Astrocyte of the cerebellum (primary cell): ENCODE data around the gene CHST6.
"Not testable (repeated sequence)": the region's sequence is repeated elsewhere in the genome, so short reads cannot be mapped to it uniquely, and the experiment has no call there.

Source experiments
- DNase-seq: peaks from one replicate; pipeline ENCODE4 v3.0.0-alpha.2; 2011; ENCODE audit warnings: low read depth
- H3K4me3 ChIP-seq: 2 replicates; pipeline ENCODE4 v1.5.1; 2011; ENCODE audit warnings: mild to moderate bottlenecking, low read depth, low read length, moderate library complexity
- CTCF ChIP-seq: IDR thresholded peaks from 2 replicates; pipeline ENCODE4 v1.5.1; 2012; ENCODE audit warnings: low read length, low read depth, moderate library complexity, mild to moderate bottlenecking; ENCODE audit errors: missing control alignments
- in situ Hi-C: cut with HindIII; loops from 2 replicates; pipeline ENCODE4 v1.10.0; 2017; ENCODE audit warnings: low sequenced_read_pairs

Gene CHST6

DNA sequence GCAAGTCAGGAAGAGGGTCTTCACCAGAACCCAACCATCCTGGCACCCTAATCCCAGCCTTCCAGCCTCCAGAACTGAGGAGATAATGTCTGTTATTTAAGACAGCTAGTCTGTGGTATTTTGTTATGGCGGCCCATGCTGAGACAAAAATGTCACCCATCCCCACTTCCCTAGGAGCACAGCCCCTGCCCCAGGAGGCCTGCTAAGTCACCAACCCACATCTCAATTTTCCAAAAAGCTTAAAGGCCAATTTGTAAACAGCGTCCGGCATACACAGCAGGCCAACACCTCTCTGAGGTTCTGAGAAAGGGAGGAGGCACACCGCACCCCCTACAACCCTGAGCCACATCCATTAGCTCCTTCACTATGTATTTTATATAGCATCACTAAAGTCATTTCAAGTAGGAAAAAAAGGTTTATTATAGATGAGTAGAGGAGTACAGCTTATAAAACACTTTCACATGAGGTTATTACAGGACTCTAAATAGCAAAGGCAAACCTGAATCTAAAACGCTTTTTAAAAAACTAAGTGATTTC is 37.7 kb downstream of the CHST6 start:
- no peak overlapping the region for H3K4me3 ChIP-seq
- no peak for DNase-seq
- in situ Hi-C loops, result loop anchor here (25.0 kb wide), 1 partner anchor 305 kb away; no protein-coding TSS in a partner anchor
- no peak for TF ChIP-seq CTCF

DNA sequence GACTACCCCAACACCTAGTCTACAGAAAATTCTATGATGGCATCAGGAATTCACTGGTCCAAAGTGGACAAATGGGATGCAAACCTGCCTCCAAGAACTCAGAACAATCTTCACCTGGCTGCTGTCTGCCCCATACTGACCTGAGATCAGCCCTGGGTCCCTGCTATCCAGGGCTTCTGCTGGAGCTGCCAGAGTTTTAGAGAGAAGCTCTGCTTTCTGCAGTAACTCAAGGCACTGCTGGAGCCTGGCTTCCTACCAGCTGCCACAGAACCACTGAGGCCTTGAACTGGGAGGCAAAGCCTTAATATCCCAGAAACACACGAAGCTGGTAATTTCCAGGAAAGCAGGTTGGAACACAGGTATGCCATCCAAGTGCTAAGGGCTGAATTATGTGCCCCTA is 38.3 kb downstream of the CHST6 start:
- no peak for TF ChIP-seq CTCF
- DNase-seq, result no peak
- in situ Hi-C loops, result loop anchor here (25.0 kb wide), 1 partner anchor 305 kb away; no protein-coding TSS in a partner anchor

GRCh38 chr16:75456486-75456885 is 38.8 kb downstream of the CHST6 start:
- in situ Hi-C loops, result loop anchor here (25.0 kb wide), 1 partner anchor 306 kb away; no protein-coding TSS in a partner anchor
- H3K4me3 ChIP-seq, DNase-seq: not testable (repeated sequence)

More for the DNA sequence above, 38.3 kb downstream of the CHST6 start:
- H3K4me3 ChIP-seq, result no peak overlapping the region

DNA sequence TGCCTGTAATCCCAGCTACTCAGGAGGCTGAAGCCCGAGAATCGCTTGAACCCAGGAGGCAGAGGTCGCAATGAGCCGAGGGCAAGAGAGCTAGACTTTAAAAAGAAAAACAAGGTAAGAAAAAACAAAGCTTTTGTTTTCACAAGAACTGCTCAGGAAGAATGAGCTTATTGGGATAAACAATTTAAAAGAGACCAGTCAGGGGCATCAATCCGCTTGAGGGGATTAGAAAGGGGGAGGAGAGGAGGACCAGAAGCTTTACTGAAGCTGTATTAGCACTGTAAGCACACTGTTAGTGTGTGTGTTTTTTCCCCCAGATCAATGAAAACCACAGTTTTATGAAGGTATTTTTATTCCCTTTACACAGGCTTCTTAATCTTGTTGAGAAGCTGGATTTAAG is 39.6 kb downstream of the CHST6 start:
- no peak for TF ChIP-seq CTCF
- in situ Hi-C loops, result loop anchor here (25.0 kb wide), 1 partner anchor 307 kb away; no protein-coding TSS in a partner anchor
- no peak for DNase-seq
- H3K4me3 ChIP-seq, result no peak overlapping the region

- H3K4me3 ChIP-seq, result no peak overlapping the region
- no peak for TF ChIP-seq CTCF
- no peak for DNase-seq
- in situ Hi-C loops, result loop anchor here (25.0 kb wide), 1 partner anchor 310 kb away; no protein-coding TSS in a partner anchor
Observed at GRCh38 chr16:75452464-75453190, 42.6 kb downstream of the CHST6 start.

DNA sequence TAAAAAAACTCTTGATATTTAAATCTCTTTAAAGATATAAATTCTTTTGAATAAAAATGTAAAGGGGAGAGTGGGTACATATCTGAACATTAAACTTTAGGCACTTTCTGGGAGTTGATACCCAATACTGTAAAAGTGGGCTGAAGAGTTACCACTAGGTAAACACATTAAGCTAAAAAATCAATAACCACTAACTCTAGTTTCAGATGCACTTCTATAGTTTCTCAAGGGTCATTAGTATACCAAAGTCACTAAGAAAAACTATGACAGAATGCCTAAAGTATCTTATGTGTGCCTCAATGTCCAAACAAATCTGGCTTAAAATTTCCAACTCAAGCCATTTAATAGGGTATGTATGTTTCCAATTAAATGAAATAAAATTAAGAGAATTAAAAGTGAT is 48.8 kb downstream of the CHST6 start:
- H3K4me3 ChIP-seq, result no peak overlapping the region
- no peak for TF ChIP-seq CTCF
- in situ Hi-C loops, result no loop called here
- DNase-seq, result no peak

DNA sequence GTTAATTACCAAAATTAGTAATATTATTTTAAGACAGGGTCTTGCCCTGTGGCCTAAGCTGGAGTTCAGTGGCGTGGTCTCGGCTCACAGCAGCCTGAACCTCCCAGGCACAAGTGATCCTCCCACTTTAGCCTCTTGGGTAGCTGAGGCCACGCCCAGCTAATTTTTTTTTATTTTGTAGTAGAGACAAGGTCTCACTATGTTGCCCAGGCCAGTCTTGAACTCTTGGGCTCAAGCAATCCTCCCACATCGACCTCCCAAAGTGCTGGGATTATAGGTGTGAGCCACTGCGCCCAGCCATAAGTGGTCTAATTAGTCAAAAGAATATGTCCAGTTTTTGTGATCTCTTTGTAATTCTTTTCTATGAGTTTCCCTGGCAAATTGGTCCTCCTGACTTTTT is 49.9 kb downstream of the CHST6 start:
- in situ Hi-C loops, result no loop called here
- no peak for DNase-seq
- no peak overlapping the region for H3K4me3 ChIP-seq
- TF ChIP-seq CTCF, result no peak
